ENCODE measurements around the gene DCBLD1.

- no peak for TF ChIP-seq CTCF (conservative IDR thresholded peaks at IDR 0.05; ENCODE audit: low read depth, low read length)
- no peak for TF ChIP-seq EZH2 (IDR thresholded peaks at IDR 0.05; ENCODE audit: borderline replicate concordance, low read depth, low read length, poor library complexity, severe bottlenecking)
Measured at GRCh38 chr6:117456250-117456649, 26.2 kb upstream of the DCBLD1 start.

All from A673 (cell line).